CD4-positive, CD25-positive, alpha-beta regulatory T cell (primary cell): ENCODE data around the gene CCDC9. TPM values are rescaled to one million over a fixed set of nuclear protein-coding genes. Genes with fewer than 3 reads are reported as not detected.
"Not testable (repeated sequence)": the region's sequence is repeated elsewhere in the genome, so short reads cannot be mapped to it uniquely, and the experiment has no call there.

Source experiments
- ATAC-seq, 2 donors: fragments of 150-1000 bp; cut with Tn5 transposase; one replicate each; pipeline ENCODE4 v1.10.0; 2021; ENCODE audit warnings: low read depth in 2 of 2, moderate number of reproducible peaks in 2 of 2, moderate library complexity in 1 of 2
- DNase-seq, 3 donors: peaks; one replicate each; pipeline versions ENCODE4 v3.0.0 to v3.0.0-alpha.2; 2012 to 2022; ENCODE audit warnings: mixed read lengths in 1 of 3
- H3K27ac ChIP-seq: one replicate; pipeline ENCODE4 v1.7.0; 2013; ENCODE audit warnings: mild to moderate bottlenecking, low read length; ENCODE audit not compliant: insufficient read depth, poor library complexity, severe bottlenecking
- H3K27me3 ChIP-seq: one replicate; pipeline ENCODE4 v1.7.0; 2013; ENCODE audit warnings: low read length; ENCODE audit not compliant: control insufficient read depth, insufficient read depth
- H3K36me3 ChIP-seq: one replicate; pipeline ENCODE4 v1.7.0; 2013; ENCODE audit warnings: mild to moderate bottlenecking, low read length, moderate library complexity; ENCODE audit not compliant: control insufficient read depth, insufficient read depth
- H3K4me1 ChIP-seq: 2 replicates; pipeline ENCODE4 v1.7.0; 2013; ENCODE audit warnings: mild to moderate bottlenecking, low read length; ENCODE audit not compliant: insufficient read depth, control insufficient read depth, poor library complexity, severe bottlenecking
- H3K4me3 ChIP-seq: one replicate; pipeline ENCODE4 v1.7.0; 2013; ENCODE audit warnings: low read depth, mild to moderate bottlenecking, low read length, moderate library complexity
- H3K9me3 ChIP-seq, 2 experiments: 1 replicate in 1 of 2; 2 replicates in 1 of 2; pipeline ENCODE4 v1.7.0; 2013; ENCODE audit warnings: low read length in 2 of 2, mild to moderate bottlenecking in 1 of 2, moderate library complexity in 1 of 2; ENCODE audit not compliant: control insufficient read depth in 2 of 2
- H3K27ac Mint-ChIP-seq, 3 donors: one replicate each; pipeline ENCODE4 v1.8.0; 2020 to 2022; ENCODE audit warnings: mild to moderate bottlenecking in 3 of 3, mixed read lengths in 3 of 3, moderate library complexity in 2 of 3
- H3K27me3 Mint-ChIP-seq: one replicate; pipeline ENCODE4 v1.8.0; 2022; ENCODE audit warnings: mild to moderate bottlenecking, mixed read lengths
- H3K36me3 Mint-ChIP-seq: one replicate; pipeline ENCODE4 v1.8.0; 2020; ENCODE audit warnings: mixed read lengths
- H3K4me1 Mint-ChIP-seq, 4 donors: one replicate each; pipeline ENCODE4 v1.8.0; 2020 to 2022; ENCODE audit warnings: mixed read lengths in 4 of 4, mild to moderate bottlenecking in 1 of 4
- H3K4me3 Mint-ChIP-seq, 4 donors: one replicate each; pipeline ENCODE4 v1.8.0; 2020 to 2022; ENCODE audit warnings: mild to moderate bottlenecking in 4 of 4, mixed read lengths in 4 of 4, moderate library complexity in 3 of 4
- H3K9me3 Mint-ChIP-seq, 7 donors: one replicate each; pipeline ENCODE4 v1.8.0; 2020 to 2022; ENCODE audit warnings: mixed read lengths in 7 of 7, mild to moderate bottlenecking in 3 of 7, moderate library complexity in 2 of 7
- polyA plus RNA-seq, 4 donors: library from polyadenylated mRNA; unstranded; fragments of 300-500 nt; fragmentation: Illumina TruSeq; gene quantifications; one replicate each; pipeline ENCODE4 v1.2.3, GENCODE V29; 2021
- total RNA-seq: library from RNA; stranded (reverse); gene quantifications from one replicate; pipeline ENCODE4 v1.2.3, GENCODE V29; 2022

Gene CCDC9
- total and polyA plus RNA-seq, 5 donors from 2014 or later, result 7.3 to 44.1 (median 12.7) TPM

GRCh38 chr19:47274891-47275761 is 18.8 kb downstream of the CCDC9 start:
- Mint-ChIP-seq H3K27me3 (peaks cover 7% of the 10 kb centered on the region), H3K27ac (peak overlapping the region; percentile 12 to 87 (median 85)), H3K9me3 (peaks cover 0 to 1% (median 0%) of the 10 kb centered on the region in 7 donors), H3K36me3 (peaks cover 8% of the 10 kb centered on the region), H3K4me1 (peaks cover 0 to 29% (median 8%) of the 10 kb centered on the region in 4 donors), H3K4me3 (peak overlapping the region; percentile 82 to 93 (median 83))
- peak; percentile 14 to 22 for ATAC-seq
- Histone ChIP-seq H3K9me3 (no peaks in the 10 kb centered on the region), H3K27ac (peak overlapping the region; percentile 41), H3K27me3 (no peaks in the 10 kb centered on the region), H3K36me3 (peaks cover 6% of the 10 kb centered on the region), H3K4me3 (no peak overlapping the region), H3K4me1 (peaks cover 22% of the 10 kb centered on the region)
- DNase-seq, result peak in 1 of 3 donors; percentile 20

- Histone ChIP-seq H3K27ac (peak overlapping the region; percentile 41), H3K36me3 (no peaks in the 10 kb centered on the region), H3K4me3 (no peak overlapping the region), H3K9me3 (no peaks in the 10 kb centered on the region), H3K27me3 (no peaks in the 10 kb centered on the region), H3K4me1 (peaks cover 22% of the 10 kb centered on the region)
- H3K4me1 Mint-ChIP-seq, result peaks cover 0 to 29% (median 8%) of the 10 kb centered on the region in 4 donors
- DNase-seq (no peak), ATAC-seq (no peak)
- H3K27me3 Mint-ChIP-seq, result peaks cover 7% of the 10 kb centered on the region
- peaks cover 0 to 1% (median 0%) of the 10 kb centered on the region in 7 donors for H3K9me3 Mint-ChIP-seq
- H3K4me3 Mint-ChIP-seq, result peak overlapping the region; percentile 82 to 93 (median 83)
- peaks cover 2% of the 10 kb centered on the region for H3K36me3 Mint-ChIP-seq
- peak overlapping the region in 2 of 3 donors; percentile 85 to 87 for H3K27ac Mint-ChIP-seq
Measured at GRCh38 chr19:47275791-47276461, 19.6 kb downstream of the CCDC9 start.

- not testable (repeated sequence) for H3K9me3 ChIP-seq, H3K4me3 ChIP-seq, H3K36me3 ChIP-seq, H3K9me3 Mint-ChIP-seq, H3K27ac Mint-ChIP-seq, ATAC-seq, H3K27me3 Mint-ChIP-seq, DNase-seq, H3K27me3 ChIP-seq, H3K36me3 Mint-ChIP-seq, H3K27ac ChIP-seq
- peaks cover 22% of the 10 kb centered on the region for H3K4me1 ChIP-seq
- peak overlapping the region in 3 of 4 donors; percentile 63 to 83 (median 82) for H3K4me3 Mint-ChIP-seq
- peaks cover 0 to 27% (median 8%) of the 10 kb centered on the region in 4 donors for H3K4me1 Mint-ChIP-seq
Measured at GRCh38 chr19:47276513-47276912, 20.2 kb downstream of the CCDC9 start.

GRCh38 chr19:47280183-47280797 is 24.0 kb downstream of the CCDC9 start:
- peaks cover 0 to 1% (median 0%) of the 10 kb centered on the region in 7 donors for H3K9me3 Mint-ChIP-seq
- ATAC-seq (peak; percentile 31 to 36), DNase-seq (peak; percentile 37 to 66 (median 43))
- H3K36me3 Mint-ChIP-seq, result no peaks in the 10 kb centered on the region
- Histone ChIP-seq H3K27me3 (no peaks in the 10 kb centered on the region), H3K4me1 (peaks cover 4% of the 10 kb centered on the region), H3K36me3 (no peaks in the 10 kb centered on the region), H3K9me3 (no peaks in the 10 kb centered on the region), H3K27ac (no peak overlapping the region), H3K4me3 (no peak overlapping the region)
- no peaks in the 10 kb centered on the region for H3K27me3 Mint-ChIP-seq
- peak overlapping the region in 1 of 4 donors; percentile 27 for H3K4me3 Mint-ChIP-seq
- peaks cover 5 to 20% (median 10%) of the 10 kb centered on the region in 4 donors for H3K4me1 Mint-ChIP-seq
- peak overlapping the region in 1 of 3 donors; percentile 60 for H3K27ac Mint-ChIP-seq

DNA sequence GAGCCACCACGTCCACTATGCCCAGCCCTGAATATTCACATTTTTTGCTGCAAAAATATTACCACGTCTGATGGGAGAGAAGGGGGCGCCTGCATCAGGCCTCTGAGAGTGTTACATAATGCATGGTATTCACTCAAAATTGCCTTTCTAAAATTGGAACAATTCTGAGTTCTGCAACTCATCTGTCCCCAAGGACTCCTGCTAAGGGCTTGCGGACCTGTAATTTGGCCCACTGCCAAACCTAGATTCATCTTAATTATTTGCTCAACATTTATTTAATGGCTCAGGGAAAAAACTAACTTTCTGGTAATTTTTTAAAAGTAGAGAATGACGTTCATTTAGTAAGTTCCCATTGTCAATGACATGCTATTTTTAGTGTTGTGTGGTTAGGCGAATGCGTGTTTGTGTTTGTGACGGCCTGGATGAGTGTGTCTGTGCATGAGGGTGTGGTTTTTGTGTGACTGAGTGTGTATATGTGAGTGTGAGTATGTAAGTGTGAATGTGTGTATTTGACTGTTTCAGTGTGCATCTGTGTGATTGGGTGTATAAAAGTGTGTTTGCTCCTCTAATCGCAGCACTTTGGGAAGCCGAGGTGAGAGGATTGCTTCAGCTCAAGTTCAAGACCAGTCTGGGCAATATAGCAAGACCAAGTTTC is 27.2 kb downstream of the CCDC9 start:
- Mint-ChIP-seq H3K36me3 (no peaks in the 10 kb centered on the region), H3K4me1 (peaks cover 10 to 14% (median 13%) of the 10 kb centered on the region in 4 donors), H3K9me3 (peaks cover 0 to 3% (median 0%) of the 10 kb centered on the region in 7 donors), H3K27ac (no peak overlapping the region), H3K4me3 (peak overlapping the region in 1 of 4 donors; percentile 7), H3K27me3 (no peaks in the 10 kb centered on the region)
- no peak overlapping the region for H3K4me3 ChIP-seq
- no peak for DNase-seq
- peaks cover 5% of the 10 kb centered on the region for H3K4me1 ChIP-seq
- H3K27ac ChIP-seq, result no peak overlapping the region
- H3K9me3 ChIP-seq, result no peaks in the 10 kb centered on the region
- ATAC-seq, result no peak
- no peaks in the 10 kb centered on the region for H3K36me3 ChIP-seq
- no peaks in the 10 kb centered on the region for H3K27me3 ChIP-seq

GRCh38 chr19:47284324-47284899 is 28.1 kb downstream of the CCDC9 start:
- Histone ChIP-seq H3K27ac (no peak overlapping the region), H3K36me3 (no peaks in the 10 kb centered on the region), H3K9me3 (no peaks in the 10 kb centered on the region), H3K27me3 (no peaks in the 10 kb centered on the region), H3K4me3 (no peak overlapping the region), H3K4me1 (peaks cover 6% of the 10 kb centered on the region)
- H3K4me1 Mint-ChIP-seq, result peaks cover 10 to 19% (median 16%) of the 10 kb centered on the region in 4 donors
- H3K27ac Mint-ChIP-seq, result no peak overlapping the region
- no peaks in the 10 kb centered on the region for H3K36me3 Mint-ChIP-seq
- peak; percentile 23 to 38 for ATAC-seq
- peaks cover 0 to 3% (median 0%) of the 10 kb centered on the region in 7 donors for H3K9me3 Mint-ChIP-seq
- peak overlapping the region in 1 of 4 donors; percentile 5 for H3K4me3 Mint-ChIP-seq
- peak; percentile 40 to 77 (median 68) for DNase-seq
- no peaks in the 10 kb centered on the region for H3K27me3 Mint-ChIP-seq

DNA sequence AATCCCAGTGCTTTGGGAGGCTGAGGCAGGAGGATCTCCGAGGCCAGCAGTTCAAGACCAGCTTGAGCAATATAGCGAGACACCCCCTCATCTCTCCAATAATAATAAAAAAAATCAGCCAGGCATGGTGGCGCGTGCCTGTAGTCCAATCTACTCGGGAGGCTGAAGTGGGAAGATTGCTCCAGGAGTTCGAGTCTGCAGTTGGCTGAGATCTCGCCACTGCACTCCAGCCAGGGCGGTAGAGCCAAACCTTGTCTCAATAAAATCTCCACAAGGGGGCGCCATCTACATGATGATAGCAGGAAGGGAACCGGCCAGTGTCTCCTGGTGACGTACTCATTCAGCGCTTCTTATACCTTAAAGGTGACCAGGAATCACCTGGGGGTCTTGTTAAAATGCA is 39.7 kb downstream of the CCDC9 start:
- Mint-ChIP-seq H3K4me1 (peaks cover 0 to 13% (median 3%) of the 10 kb centered on the region in 4 donors), H3K27me3 (no peaks in the 10 kb centered on the region), H3K36me3 (peaks cover 5% of the 10 kb centered on the region), H3K9me3 (no peaks in the 10 kb centered on the region), H3K27ac (no peak overlapping the region), H3K4me3 (no peak overlapping the region)
- H3K9me3 ChIP-seq, result no peaks in the 10 kb centered on the region
- H3K27me3 ChIP-seq, result no peaks in the 10 kb centered on the region
- peak; percentile 71 to 85 (median 80) for DNase-seq
- H3K4me3 ChIP-seq, result no peak overlapping the region
- ATAC-seq, result peak; percentile 77 to 88
- peaks cover 4% of the 10 kb centered on the region for H3K4me1 ChIP-seq
- H3K36me3 ChIP-seq, result no peaks in the 10 kb centered on the region
- no peak overlapping the region for H3K27ac ChIP-seq
